WTC11 (cell line): ENCODE measurements around the gene XDH.

Source experiments
- JUN ChIP-seq: sonication (generic); formaldehyde crosslinking; IDR thresholded peaks from 2 replicates; pipeline ENCODE4 v1.8.0; 2023; ENCODE audit warnings: mild to moderate bottlenecking, missing genetic modification reagents
- NR3C1 ChIP-seq: sonication (generic); formaldehyde crosslinking; conservative IDR thresholded peaks from 2 replicates; pipeline ENCODE4 v1.8.1; 2023; ENCODE audit warnings: low read depth, mild to moderate bottlenecking, missing genetic modification reagents
- TEAD4 ChIP-seq: sonication (generic); formaldehyde crosslinking; IDR thresholded peaks from 2 replicates; pipeline ENCODE4 v1.8.0; 2022; ENCODE audit warnings: mild to moderate bottlenecking, missing genetic modification reagents
- ZNF121 ChIP-seq: sonication (generic); formaldehyde crosslinking; IDR thresholded peaks from 2 replicates; pipeline ENCODE4 v1.8.0; 2023; ENCODE audit warnings: missing genetic modification reagents
- ZNF138 ChIP-seq: sonication (generic); formaldehyde crosslinking; conservative IDR thresholded peaks from 2 replicates; pipeline ENCODE4 v1.8.1; 2022; ENCODE audit warnings: mild to moderate bottlenecking, moderate library complexity, missing genetic modification reagents
- TF ChIP-seq, protein P1 (sequence below): fragments of 200-600 bp; IDR thresholded peaks from 2 replicates; pipeline ENCODE4 v1.8.0; 2022; ENCODE audit warnings: antibody characterized with exemption
- TF ChIP-seq, protein P2 (sequence below): sonication (generic); formaldehyde crosslinking; IDR thresholded peaks from 2 replicates; pipeline ENCODE4 v1.8.0; 2023; ENCODE audit warnings: mild to moderate bottlenecking, missing genetic modification reagents
- TF ChIP-seq, protein P3 (sequence below): sonication (generic); formaldehyde crosslinking; IDR thresholded peaks from 2 replicates; pipeline ENCODE4 v1.8.0; 2022; ENCODE audit warnings: mild to moderate bottlenecking, missing genetic modification reagents
- TF ChIP-seq, protein P4 (sequence below): sonication (generic); formaldehyde crosslinking; IDR thresholded peaks from 2 replicates; pipeline ENCODE4 v1.8.1; 2022; ENCODE audit warnings: low read depth, mild to moderate bottlenecking, moderate library complexity, missing genetic modification reagents, borderline replicate concordance
- TF ChIP-seq, protein P5 (sequence below): sonication (generic); formaldehyde crosslinking; IDR thresholded peaks from 2 replicates; pipeline ENCODE4 v1.8.1; 2022; ENCODE audit warnings: mild to moderate bottlenecking, missing genetic modification reagents, moderate library complexity, borderline replicate concordance

DNA sequence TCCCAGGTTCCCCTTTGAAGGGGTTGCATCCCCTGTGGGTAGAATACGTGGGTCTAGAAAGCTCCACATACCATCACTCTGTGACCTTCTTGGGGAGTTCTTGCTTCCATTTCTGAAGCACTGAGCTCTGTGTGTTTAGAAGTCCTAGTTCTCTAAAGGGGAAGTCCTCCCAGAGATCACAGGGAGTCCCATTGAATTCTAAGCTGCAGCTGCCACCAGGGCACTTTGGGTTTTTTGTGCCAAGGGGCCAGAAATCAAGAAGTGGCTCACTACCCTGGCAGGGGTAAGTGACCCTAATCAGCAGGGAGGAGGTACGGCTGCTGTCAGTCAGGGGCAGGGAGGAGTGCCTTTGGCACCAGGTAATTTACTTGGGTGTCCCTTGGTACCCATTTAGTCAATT lies 109.7 kb downstream of the XDH start:
- TF ChIP-seq, protein P1, sequence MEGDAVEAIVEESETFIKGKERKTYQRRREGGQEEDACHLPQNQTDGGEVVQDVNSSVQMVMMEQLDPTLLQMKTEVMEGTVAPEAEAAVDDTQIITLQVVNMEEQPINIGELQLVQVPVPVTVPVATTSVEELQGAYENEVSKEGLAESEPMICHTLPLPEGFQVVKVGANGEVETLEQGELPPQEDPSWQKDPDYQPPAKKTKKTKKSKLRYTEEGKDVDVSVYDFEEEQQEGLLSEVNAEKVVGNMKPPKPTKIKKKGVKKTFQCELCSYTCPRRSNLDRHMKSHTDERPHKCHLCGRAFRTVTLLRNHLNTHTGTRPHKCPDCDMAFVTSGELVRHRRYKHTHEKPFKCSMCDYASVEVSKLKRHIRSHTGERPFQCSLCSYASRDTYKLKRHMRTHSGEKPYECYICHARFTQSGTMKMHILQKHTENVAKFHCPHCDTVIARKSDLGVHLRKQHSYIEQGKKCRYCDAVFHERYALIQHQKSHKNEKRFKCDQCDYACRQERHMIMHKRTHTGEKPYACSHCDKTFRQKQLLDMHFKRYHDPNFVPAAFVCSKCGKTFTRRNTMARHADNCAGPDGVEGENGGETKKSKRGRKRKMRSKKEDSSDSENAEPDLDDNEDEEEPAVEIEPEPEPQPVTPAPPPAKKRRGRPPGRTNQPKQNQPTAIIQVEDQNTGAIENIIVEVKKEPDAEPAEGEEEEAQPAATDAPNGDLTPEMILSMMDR, result no peak
- TF ChIP-seq ZNF138 (CRISPR knock-in tag) (no peak), JUN (CRISPR knock-in tag) (no peak), ZNF121 (CRISPR knock-in tag) (no peak), NR3C1 (CRISPR knock-in tag) (no peak), TEAD4 (CRISPR knock-in tag) (no peak)
- TF ChIP-seq, protein P2, sequence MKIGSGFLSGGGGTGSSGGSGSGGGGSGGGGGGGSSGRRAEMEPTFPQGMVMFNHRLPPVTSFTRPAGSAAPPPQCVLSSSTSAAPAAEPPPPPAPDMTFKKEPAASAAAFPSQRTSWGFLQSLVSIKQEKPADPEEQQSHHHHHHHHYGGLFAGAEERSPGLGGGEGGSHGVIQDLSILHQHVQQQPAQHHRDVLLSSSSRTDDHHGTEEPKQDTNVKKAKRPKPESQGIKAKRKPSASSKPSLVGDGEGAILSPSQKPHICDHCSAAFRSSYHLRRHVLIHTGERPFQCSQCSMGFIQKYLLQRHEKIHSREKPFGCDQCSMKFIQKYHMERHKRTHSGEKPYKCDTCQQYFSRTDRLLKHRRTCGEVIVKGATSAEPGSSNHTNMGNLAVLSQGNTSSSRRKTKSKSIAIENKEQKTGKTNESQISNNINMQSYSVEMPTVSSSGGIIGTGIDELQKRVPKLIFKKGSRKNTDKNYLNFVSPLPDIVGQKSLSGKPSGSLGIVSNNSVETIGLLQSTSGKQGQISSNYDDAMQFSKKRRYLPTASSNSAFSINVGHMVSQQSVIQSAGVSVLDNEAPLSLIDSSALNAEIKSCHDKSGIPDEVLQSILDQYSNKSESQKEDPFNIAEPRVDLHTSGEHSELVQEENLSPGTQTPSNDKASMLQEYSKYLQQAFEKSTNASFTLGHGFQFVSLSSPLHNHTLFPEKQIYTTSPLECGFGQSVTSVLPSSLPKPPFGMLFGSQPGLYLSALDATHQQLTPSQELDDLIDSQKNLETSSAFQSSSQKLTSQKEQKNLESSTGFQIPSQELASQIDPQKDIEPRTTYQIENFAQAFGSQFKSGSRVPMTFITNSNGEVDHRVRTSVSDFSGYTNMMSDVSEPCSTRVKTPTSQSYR (CRISPR knock-in tag), result no peak
- TF ChIP-seq, protein P3, sequence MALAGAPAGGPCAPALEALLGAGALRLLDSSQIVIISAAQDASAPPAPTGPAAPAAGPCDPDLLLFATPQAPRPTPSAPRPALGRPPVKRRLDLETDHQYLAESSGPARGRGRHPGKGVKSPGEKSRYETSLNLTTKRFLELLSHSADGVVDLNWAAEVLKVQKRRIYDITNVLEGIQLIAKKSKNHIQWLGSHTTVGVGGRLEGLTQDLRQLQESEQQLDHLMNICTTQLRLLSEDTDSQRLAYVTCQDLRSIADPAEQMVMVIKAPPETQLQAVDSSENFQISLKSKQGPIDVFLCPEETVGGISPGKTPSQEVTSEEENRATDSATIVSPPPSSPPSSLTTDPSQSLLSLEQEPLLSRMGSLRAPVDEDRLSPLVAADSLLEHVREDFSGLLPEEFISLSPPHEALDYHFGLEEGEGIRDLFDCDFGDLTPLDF (CRISPR knock-in tag), result no peak
- TF ChIP-seq, protein P4, sequence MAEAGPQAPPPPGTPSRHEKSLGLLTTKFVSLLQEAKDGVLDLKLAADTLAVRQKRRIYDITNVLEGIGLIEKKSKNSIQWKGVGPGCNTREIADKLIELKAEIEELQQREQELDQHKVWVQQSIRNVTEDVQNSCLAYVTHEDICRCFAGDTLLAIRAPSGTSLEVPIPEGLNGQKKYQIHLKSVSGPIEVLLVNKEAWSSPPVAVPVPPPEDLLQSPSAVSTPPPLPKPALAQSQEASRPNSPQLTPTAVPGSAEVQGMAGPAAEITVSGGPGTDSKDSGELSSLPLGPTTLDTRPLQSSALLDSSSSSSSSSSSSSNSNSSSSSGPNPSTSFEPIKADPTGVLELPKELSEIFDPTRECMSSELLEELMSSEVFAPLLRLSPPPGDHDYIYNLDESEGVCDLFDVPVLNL (CRISPR knock-in tag), result no peak
- TF ChIP-seq, protein P5, sequence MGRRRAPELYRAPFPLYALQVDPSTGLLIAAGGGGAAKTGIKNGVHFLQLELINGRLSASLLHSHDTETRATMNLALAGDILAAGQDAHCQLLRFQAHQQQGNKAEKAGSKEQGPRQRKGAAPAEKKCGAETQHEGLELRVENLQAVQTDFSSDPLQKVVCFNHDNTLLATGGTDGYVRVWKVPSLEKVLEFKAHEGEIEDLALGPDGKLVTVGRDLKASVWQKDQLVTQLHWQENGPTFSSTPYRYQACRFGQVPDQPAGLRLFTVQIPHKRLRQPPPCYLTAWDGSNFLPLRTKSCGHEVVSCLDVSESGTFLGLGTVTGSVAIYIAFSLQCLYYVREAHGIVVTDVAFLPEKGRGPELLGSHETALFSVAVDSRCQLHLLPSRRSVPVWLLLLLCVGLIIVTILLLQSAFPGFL (CRISPR knock-in tag), result no peak
